ENCODE results near the gene ENTPD2. TPM values are rescaled to one million over a fixed set of nuclear protein-coding genes. Genes with fewer than 3 reads are reported as not detected.

ENTPD2 gene
- total RNA-seq, 2 donors from 2014 or later = not detected

Other genes starting within 250 kb of the ENTPD2 start
- 100 to 1,000 TPM in 1 of 2 donors, 10 to 100 TPM in 1; 74.1 to 151 TPM for gene RABL6, start 246.1 kb downstream of the ENTPD2 start, total RNA-seq
- 10 to 100 TPM in 1 of 2 donors, 1 to 10 TPM in 1; 7.8 to 11.2 TPM for gene AJM1, start 211.6 kb downstream of the ENTPD2 start, total RNA-seq
- 100 to 1,000 TPM in 1 of 2 donors, 10 to 100 TPM in 1; 71.5 to 108 TPM for gene PHPT1, start 204.7 kb downstream of the ENTPD2 start, total RNA-seq
- 10 to 100 TPM; 16.0 to 17.2 TPM for gene MAMDC4, start 201.7 kb downstream of the ENTPD2 start, total RNA-seq
- gene EDF1, start 187.8 kb downstream of the ENTPD2 start, total RNA-seq = 100 to 1,000 TPM; 299 to 453 TPM
- 100 to 1,000 TPM in 1 of 2 donors, 10 to 100 TPM in 1; 55.7 to 107 TPM for gene TRAF2, start 167.5 kb downstream of the ENTPD2 start, total RNA-seq
- gene FBXW5, start 109.3 kb downstream of the ENTPD2 start, total RNA-seq = 100 to 1,000 TPM; 102 to 155 TPM
- gene C8G, start 108.8 kb downstream of the ENTPD2 start, total RNA-seq = 1 to 10 TPM; 2.4 to 2.5 TPM
- 1 to 10 TPM; 2.0 to 2.2 TPM for gene LCN12, start 101.8 kb downstream of the ENTPD2 start, total RNA-seq
- gene PTGDS, start 76.6 kb downstream of the ENTPD2 start, total RNA-seq = 1 to 10 TPM; 1.7 to 4.4 TPM
- under 1 TPM in 1 of 2 donors, not detected in 1; 0.21 TPM for gene LCNL1, start 71.1 kb downstream of the ENTPD2 start, total RNA-seq
- gene PAXX, start 61.6 kb downstream of the ENTPD2 start, total RNA-seq = 100 to 1,000 TPM in 1 of 2 donors, 10 to 100 TPM in 1; 64.0 to 118 TPM
- gene CLIC3, start 57.5 kb downstream of the ENTPD2 start, total RNA-seq = 10 to 100 TPM in 1 of 2 donors, 1 to 10 TPM in 1; 4.3 to 38.2 TPM
- 100 to 1,000 TPM in 1 of 2 donors, 10 to 100 TPM in 1; 77.6 to 109 TPM for gene ABCA2, start 25.8 kb downstream of the ENTPD2 start, total RNA-seq
- 10 to 100 TPM; 10.0 to 17.8 TPM for gene FUT7, start 22.0 kb downstream of the ENTPD2 start, total RNA-seq
- 10 to 100 TPM; 11.2 to 41.7 TPM for gene NPDC1, start 7.9 kb downstream of the ENTPD2 start, total RNA-seq
- gene SAPCD2, start 16.5 kb upstream of the ENTPD2 start, total RNA-seq = 10 to 100 TPM in 1 of 2 donors, 1 to 10 TPM in 1; 9.5 to 20.8 TPM
- 10 to 100 TPM; 19.9 to 22.0 TPM for gene UAP1L1, start 23.5 kb upstream of the ENTPD2 start, total RNA-seq
- 10 to 100 TPM; 34.1 to 55.8 TPM for gene MAN1B1, start 32.9 kb upstream of the ENTPD2 start, total RNA-seq
- 100 to 1,000 TPM; 188 to 310 TPM for gene DPP7, start 60.7 kb upstream of the ENTPD2 start, total RNA-seq
- gene GRIN1, start 85.1 kb upstream of the ENTPD2 start, total RNA-seq = under 1 TPM in 1 of 2 donors, not detected in 1; 0.11 TPM
- gene LRRC26, start 116.0 kb upstream of the ENTPD2 start, total RNA-seq = not detected
- gene TMEM210, start 118.0 kb upstream of the ENTPD2 start, total RNA-seq = not detected
- 10 to 100 TPM; 75.5 to 98.1 TPM for gene ANAPC2, start 134.5 kb upstream of the ENTPD2 start, total RNA-seq
- 10 to 100 TPM; 78.3 to 91.4 TPM for gene SSNA1, start 134.6 kb upstream of the ENTPD2 start, total RNA-seq
- gene TPRN, start 146.7 kb upstream of the ENTPD2 start, total RNA-seq = 10 to 100 TPM in 1 of 2 donors, 1 to 10 TPM in 1; 9.0 to 19.1 TPM
- gene TMEM203, start 151.6 kb upstream of the ENTPD2 start, total RNA-seq = 10 to 100 TPM; 25.0 to 43.9 TPM
- 10 to 100 TPM; 33.0 to 81.9 TPM for gene NDOR1, start 151.6 kb upstream of the ENTPD2 start, total RNA-seq
- 1 to 10 TPM; 1.4 to 1.9 TPM for gene RNF208, start 168.2 kb upstream of the ENTPD2 start, total RNA-seq
- under 1 TPM; 0.29 to 0.33 TPM for gene CYSRT1, start 171.1 kb upstream of the ENTPD2 start, total RNA-seq
- not detected for gene RNF224, start 173.4 kb upstream of the ENTPD2 start, total RNA-seq
- gene SLC34A3, start 176.8 kb upstream of the ENTPD2 start, total RNA-seq = not detected
- 100 to 1,000 TPM; 332 to 432 TPM for gene TUBB4B, start 187.2 kb upstream of the ENTPD2 start, total RNA-seq
- gene STPG3, start 197.2 kb upstream of the ENTPD2 start, total RNA-seq = not detected
- gene NELFB, start 201.3 kb upstream of the ENTPD2 start, total RNA-seq = 10 to 100 TPM; 58.8 to 90.3 TPM
- gene TOR4A, start 223.7 kb upstream of the ENTPD2 start, total RNA-seq = 10 to 100 TPM; 31.1 to 38.4 TPM
- 1 to 10 TPM in 1 of 2 donors, under 1 TPM in 1; 0.88 to 2.6 TPM for gene NRARP, start 248.2 kb upstream of the ENTPD2 start, total RNA-seq

Data from natural killer cell treated with Interleukin-12 subunit alpha and Interleukin-12 subunit beta and Interleukin-15 and Interleukin-18, amount 100 ng/mL, for 72 hours (primary cell).